ENCODE data around the gene ACADS. TPM values are rescaled to one million over a fixed set of nuclear protein-coding genes. Genes with fewer than 3 reads are reported as not detected.

ACADS gene
- polyA plus RNA-seq, 1 donor, result 14.5 TPM

- DNase-seq, result no peak
Observed at GRCh38 chr12:120755269-120755668, 29.6 kb downstream of the ACADS start.

DNA sequence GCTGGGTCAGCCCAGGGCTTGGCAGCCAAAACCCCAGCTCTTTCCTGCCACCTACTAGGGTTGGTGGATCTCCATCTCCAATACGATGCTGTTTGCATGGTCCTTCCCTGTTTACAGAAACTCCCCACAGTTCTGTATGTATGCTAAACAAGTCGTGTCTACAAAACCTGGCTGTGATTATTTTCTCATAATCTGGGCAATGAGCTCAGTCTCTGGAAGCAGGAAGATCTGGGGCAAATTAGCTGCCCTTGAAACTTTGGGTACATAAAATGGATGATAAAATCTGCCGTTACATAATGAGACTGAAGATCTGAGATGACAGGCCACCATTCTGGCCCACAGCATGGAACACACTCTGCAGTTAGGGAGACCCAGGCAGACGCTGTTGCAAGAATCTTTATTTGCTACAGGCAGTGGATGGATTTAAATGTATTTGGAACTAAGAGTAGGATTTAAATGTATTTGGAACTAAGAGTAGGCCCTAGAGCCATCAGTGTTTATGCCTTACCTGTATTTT lies 31.7 kb downstream of the ACADS start:
- DNase-seq, result no peak

DNA sequence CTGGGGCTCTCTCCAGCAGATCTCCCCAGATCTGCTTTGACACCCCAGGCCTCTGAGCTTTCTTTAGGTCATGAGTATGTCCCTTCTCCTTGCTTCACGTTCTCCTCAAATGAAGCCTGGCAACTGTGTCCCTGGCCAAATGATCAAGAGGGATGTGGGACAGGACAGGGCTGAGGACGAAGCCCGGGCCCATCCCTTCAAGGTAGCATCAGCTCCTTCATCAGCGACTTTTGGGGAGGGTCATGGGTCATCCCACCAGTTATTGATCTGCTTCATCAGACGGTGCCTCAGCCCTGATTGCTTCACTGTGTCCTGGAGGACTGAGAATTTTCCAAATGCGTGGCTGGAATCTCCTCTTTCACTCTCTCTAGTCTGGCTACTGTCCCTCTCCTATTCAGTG lies 32.3 kb downstream of the ACADS start:
- DNase-seq, result no peak

DNA sequence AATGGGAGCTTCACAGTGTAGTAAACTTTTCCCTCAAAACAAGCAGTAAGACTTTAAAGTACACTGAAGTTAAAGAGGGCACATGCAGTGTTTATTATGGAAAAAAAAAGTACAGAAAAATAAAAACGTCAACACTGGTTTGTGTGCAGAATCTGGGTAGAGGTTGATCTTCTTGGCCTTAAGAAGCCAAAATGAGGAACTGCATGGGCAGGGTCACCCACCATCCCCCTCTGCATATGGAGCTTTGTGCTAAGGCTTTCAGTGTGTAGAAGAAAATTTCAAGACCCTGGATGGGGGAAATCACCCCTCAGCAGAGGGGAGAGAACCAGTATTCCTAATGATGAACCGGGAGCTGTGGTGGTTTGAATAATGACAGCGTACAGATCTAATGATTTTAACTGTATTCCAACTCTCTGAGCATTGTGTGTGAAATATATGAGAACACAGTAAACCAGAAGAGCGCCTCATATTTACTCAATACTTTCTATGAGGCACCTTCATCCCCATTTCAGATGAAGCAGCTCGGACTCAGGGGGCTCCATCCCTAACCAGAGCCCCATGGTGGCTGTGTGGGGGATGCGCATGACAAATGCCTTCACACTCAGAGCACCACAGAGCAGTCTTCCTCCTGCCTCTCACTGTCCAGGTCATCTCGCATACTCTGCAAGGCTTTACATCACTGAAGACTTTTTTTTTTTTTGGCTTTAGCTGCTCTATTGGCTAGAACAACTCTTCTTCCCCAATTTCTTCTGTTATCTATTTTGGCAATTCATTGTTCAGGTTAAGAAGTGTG lies 33.4 kb downstream of the ACADS start:
- no peak for DNase-seq

DNA sequence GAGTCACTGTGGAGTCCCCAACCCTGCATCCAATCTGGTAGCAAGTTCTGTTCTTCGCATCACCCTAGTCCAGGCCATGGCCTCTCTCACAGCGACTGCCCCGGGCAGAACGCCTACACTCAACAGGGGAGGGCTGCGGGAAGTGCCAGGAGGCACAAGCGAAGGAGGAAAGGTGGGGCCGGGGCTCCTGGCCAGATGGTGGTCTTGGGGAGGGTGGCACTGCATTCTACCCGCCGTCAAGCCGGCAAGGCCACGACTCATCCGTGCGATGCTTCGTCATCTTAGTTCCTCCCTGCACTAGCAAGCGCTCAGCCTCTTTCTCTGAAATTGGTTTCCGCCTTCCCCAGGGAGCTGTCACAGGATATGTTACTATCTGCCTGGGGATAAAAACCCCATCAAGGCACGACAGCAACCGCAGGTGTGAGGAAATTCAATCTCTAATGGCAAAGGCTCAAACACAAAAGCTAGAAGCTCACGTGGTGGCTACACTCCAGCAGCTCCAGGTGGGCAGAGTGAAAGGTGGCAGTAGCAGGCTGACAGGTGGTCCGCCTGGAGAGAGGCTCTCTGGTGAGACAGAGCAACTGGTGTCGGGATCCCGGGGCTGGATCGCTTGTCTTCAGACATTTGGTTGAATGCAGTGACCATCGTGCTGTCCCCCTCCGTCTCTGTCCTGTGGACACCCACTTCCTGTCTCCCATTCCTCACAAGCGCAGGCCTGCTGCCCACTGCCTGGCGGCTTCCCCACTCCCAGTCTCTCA lies 34.1 kb downstream of the ACADS start:
- DNase-seq, result no peak

GRCh38 chr12:120760349-120761254 lies 35.0 kb downstream of the ACADS start:
- DNase-seq, result no peak

DNA sequence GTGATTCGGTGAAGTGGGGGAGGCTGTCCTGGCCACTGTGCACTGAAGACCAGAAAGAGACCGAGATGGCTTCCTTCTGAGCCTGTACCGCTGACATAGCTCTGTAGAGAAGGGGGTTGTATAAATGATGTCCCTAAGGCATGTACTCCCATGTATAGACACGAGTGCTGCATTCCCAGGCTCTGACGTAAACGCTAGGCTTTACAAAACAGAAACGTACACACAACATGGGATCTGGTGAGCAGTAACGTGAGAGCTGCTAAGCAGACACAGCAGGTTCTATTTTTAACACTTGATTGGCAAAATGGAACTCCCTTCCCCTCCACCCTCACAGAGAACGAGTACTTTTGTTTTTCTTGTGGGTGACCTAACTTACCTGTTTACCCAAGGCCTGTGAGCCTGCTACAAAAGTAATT lies 35.9 kb downstream of the ACADS start:
- DNase-seq, result peak; percentile 88

DNA sequence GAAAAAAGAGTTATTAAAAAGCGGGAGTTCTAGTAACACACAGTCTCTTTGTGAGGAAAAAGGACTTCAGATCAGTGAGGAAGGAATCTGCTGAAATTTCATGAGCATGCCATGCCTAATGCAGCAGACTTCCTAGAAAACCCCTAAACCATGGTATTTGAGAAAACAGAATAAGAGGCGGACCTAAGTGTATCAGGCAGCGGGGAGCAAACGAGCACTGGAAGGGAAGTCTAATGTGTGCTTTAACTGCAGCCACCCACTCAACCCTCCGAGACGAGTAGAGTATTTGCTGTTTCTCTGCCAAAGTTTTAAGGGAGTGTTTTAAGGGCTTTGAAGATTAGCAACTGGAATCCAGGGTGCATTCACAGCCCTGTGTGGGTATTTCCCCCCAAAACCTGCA lies 36.5 kb downstream of the ACADS start:
- no peak for DNase-seq

GRCh38 chr12:120763250-120763649 lies 37.6 kb downstream of the ACADS start:
- no peak for DNase-seq

DNA sequence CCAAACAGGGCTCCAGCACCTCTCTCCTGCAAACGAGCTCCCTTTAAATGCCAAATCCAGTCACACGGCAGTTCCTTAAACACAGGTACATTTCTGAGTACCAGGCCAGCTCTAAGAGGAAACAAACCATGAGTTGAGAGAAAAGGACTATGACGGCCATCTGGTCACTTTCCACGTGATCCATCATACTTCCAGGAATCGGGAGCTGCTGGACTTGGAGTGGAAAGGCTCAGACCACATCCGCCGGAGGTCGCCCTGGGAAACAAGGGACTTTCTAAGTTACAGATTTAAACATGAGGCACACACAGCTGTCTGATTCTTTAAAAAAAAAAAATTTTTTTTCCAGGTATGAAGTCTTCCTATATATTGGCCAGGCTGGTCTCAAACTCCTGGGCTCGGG lies 39.2 kb downstream of the ACADS start:
- no peak for DNase-seq

DNA sequence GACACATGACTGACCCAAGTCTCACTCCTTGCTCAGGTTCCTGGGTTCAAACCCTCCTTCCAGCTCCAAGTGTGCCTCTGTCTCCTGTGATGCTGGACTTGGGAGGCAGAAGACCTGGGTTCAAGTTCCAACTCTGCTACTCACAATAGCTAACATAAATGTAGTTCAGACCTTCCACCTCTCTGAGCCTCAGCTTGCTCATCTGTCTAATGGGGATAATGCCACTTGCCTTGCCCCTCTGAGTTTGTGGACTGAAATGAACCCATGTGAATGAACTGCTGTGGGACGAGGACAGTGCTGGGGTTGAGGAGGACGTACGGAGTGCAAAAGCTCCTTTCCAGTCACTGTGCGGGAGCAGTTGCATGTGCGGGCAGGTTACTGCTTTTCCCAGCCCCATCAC lies 40.9 kb downstream of the ACADS start:
- DNase-seq, result no peak

GRCh38 chr12:120767071-120768024 lies 41.7 kb downstream of the ACADS start:
- no peak for DNase-seq

DNA sequence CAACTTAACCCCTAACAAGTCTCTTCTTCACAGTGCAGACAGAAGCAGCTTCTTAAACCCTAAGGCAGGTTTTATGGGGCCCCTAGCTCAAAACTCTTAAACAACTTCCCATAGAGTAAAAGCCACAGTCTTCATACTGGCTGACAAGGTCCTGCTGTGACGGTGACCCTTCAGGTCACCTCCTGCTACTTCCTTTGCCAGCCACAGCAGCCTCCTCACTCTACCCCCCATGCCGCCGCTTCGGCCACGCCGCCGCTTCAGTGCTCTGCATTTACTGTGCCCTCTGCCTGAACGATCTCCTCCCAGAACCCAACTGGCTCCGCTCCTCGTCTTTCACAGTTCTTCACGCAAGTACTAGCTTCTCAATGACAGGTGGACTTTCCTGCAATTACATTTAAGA lies 45.5 kb downstream of the ACADS start:
- DNase-seq, result no peak

GRCh38 chr12:120774169-120774916 lies 48.7 kb downstream of the ACADS start:
- no peak for DNase-seq

DNA sequence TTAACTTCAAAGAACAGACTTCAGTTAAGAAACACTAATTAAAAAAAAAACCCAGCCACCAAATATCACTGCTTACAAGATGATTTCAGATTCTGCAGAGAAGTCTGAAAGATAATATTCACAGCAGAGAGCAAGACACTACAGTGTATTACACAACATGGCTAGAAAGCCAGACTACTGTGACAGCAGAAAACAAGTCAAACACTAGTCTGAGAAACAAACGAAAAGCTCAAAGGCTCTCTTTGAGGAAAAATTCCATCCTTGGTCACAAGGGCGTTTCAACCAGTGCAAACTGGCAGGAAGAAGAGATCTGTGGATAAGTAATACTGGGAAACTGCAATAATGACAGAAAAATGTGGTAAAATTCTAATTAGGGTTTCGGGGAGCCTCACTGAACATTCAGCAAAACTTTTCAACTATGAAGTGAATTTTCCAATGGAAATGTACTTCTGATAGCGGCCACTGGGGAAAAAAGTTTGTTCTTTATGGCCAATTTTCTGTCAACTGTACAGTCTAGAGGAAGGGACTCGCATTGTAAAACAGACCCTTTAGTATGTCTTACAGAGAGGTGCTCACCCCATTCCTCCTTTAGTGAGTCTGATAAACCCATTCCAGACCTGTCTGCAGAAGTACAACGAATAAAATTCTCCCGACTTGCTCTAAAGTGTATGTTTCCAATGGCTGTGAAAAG lies 50.4 kb downstream of the ACADS start:
- DNase-seq, result no peak

- DNase-seq, result no peak
Observed at GRCh38 chr12:120783197-120783596, 57.6 kb downstream of the ACADS start.

DNA sequence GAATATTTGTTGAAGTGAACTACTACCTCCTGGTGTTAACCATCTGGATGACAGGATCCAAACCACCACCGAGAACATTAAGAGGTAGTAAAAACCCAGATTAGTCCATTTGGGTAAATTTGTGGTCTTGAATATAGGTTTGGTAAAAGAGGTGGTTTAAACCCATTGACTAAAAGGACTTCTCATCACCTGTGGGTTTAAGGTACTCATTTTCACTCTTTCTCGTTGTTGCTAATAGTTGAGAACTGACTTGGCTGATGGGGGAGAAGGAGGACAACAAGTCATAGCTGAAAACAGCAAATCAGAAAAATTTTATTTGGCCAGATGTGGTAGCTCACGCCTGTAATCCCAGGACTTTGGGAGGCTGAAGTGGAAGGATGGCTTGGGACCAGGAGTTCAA lies 59.2 kb downstream of the ACADS start:
- no peak for DNase-seq

GRCh38 chr12:120787889-120788288 lies 62.3 kb downstream of the ACADS start:
- DNase-seq, result no peak

Measured in left kidney (tissue), 2 donors.